ENCODE data around the gene RANBP10. TPM values are rescaled to one million over a fixed set of nuclear protein-coding genes. Genes with fewer than 3 reads are reported as not detected.
A peak's percentile ranks its signal among the peaks of the same experiment; 100 is the strongest.

Gene RANBP10
- total RNA-seq, 2 donors from 2014 or later: 28.0 to 31.0 TPM

GRCh38 chr16:67779256-67780014 lies 26.9 kb downstream of the RANBP10 start:
- H3K36me3 Mint-ChIP-seq: no peaks in the 10 kb centered on the region
- ATAC-seq (no peak), DNase-seq (ENCODE audit: low spot score) (no peak)
- no peak overlapping the region for H3K27ac Mint-ChIP-seq
- no peak overlapping the region for H3K4me3 Mint-ChIP-seq
- peaks cover 21 to 26% of the 10 kb centered on the region in 2 donors for H3K4me1 Mint-ChIP-seq (ENCODE audit: low read depth in 2 of 2)
- H3K9me3 Mint-ChIP-seq: no peaks in the 10 kb centered on the region
- H3K27me3 Mint-ChIP-seq: no peaks in the 10 kb centered on the region

GRCh38 chr16:67775273-67775672 lies 31.1 kb downstream of the RANBP10 start:
- H3K36me3 Mint-ChIP-seq: no peaks in the 10 kb centered on the region
- H3K9me3 Mint-ChIP-seq: no peaks in the 10 kb centered on the region
- H3K4me3 Mint-ChIP-seq: no peak overlapping the region
- H3K27ac Mint-ChIP-seq: no peak overlapping the region
- DNase-seq (ENCODE audit: low spot score) (no peak), ATAC-seq (no peak)
- no peaks in the 10 kb centered on the region for H3K27me3 Mint-ChIP-seq
- H3K4me1 Mint-ChIP-seq (ENCODE audit: low read depth in 2 of 2): peaks cover 8 to 14% of the 10 kb centered on the region in 2 donors

- peaks cover under 1 to 8% of the 10 kb centered on the region in 2 donors for H3K4me1 Mint-ChIP-seq (ENCODE audit: low read depth in 2 of 2)
- H3K4me3 Mint-ChIP-seq: no peak overlapping the region
- no peaks in the 10 kb centered on the region for H3K9me3 Mint-ChIP-seq
- DNase-seq (ENCODE audit: low spot score) (no peak), ATAC-seq (no peak)
- no peaks in the 10 kb centered on the region for H3K36me3 Mint-ChIP-seq
- H3K27me3 Mint-ChIP-seq: no peaks in the 10 kb centered on the region
- no peak overlapping the region for H3K27ac Mint-ChIP-seq
Measured at GRCh38 chr16:67774457-67774853, 31.9 kb downstream of the RANBP10 start.

GRCh38 chr16:67773569-67774456 lies 32.5 kb downstream of the RANBP10 start:
- DNase-seq (ENCODE audit: low spot score): no peak
- Mint-ChIP-seq H3K36me3 (no peaks in the 10 kb centered on the region), H3K9me3 (no peaks in the 10 kb centered on the region), H3K4me3 (no peak overlapping the region), H3K27ac (no peak overlapping the region), H3K27me3 (no peaks in the 10 kb centered on the region), H3K4me1 (ENCODE audit: low read depth in 2 of 2) (peaks cover 0 to 8% of the 10 kb centered on the region in 2 donors)
- no peak for ATAC-seq

- Mint-ChIP-seq H3K27me3 (no peaks in the 10 kb centered on the region), H3K27ac (no peak overlapping the region), H3K4me1 (ENCODE audit: low read depth in 2 of 2) (peaks cover 0 to 8% of the 10 kb centered on the region in 2 donors), H3K36me3 (no peaks in the 10 kb centered on the region), H3K9me3 (no peaks in the 10 kb centered on the region), H3K4me3 (no peak overlapping the region)
- ATAC-seq (no peak), DNase-seq (ENCODE audit: low spot score) (no peak)
Measured at GRCh38 chr16:67773099-67773498, 33.3 kb downstream of the RANBP10 start.

GRCh38 chr16:67770346-67770991 lies 35.9 kb downstream of the RANBP10 start:
- DNase-seq (ENCODE audit: low spot score) (peak; percentile 16), ATAC-seq (no peak)
- Mint-ChIP-seq H3K36me3 (no peaks in the 10 kb centered on the region), H3K4me1 (ENCODE audit: low read depth in 2 of 2) (peaks cover 0 to 8% of the 10 kb centered on the region in 2 donors), H3K9me3 (no peaks in the 10 kb centered on the region), H3K27me3 (no peaks in the 10 kb centered on the region), H3K27ac (no peak overlapping the region), H3K4me3 (no peak overlapping the region)

- Mint-ChIP-seq H3K36me3 (no peaks in the 10 kb centered on the region), H3K4me3 (no peak overlapping the region), H3K27ac (no peak overlapping the region), H3K27me3 (no peaks in the 10 kb centered on the region), H3K9me3 (no peaks in the 10 kb centered on the region), H3K4me1 (ENCODE audit: low read depth in 2 of 2) (peaks cover 1 to 4% of the 10 kb centered on the region in 2 donors)
- DNase-seq (ENCODE audit: low spot score) (no peak), ATAC-seq (no peak)
Measured at GRCh38 chr16:67767953-67768352, 38.4 kb downstream of the RANBP10 start.

- H3K27me3 Mint-ChIP-seq: no peaks in the 10 kb centered on the region
- ATAC-seq (no peak), DNase-seq (ENCODE audit: low spot score) (no peak)
- H3K4me3 Mint-ChIP-seq: no peak overlapping the region
- H3K9me3 Mint-ChIP-seq: no peaks in the 10 kb centered on the region
- H3K4me1 Mint-ChIP-seq (ENCODE audit: low read depth in 2 of 2): peaks cover 6% of the 10 kb centered on the region in 2 donors
- H3K36me3 Mint-ChIP-seq: no peaks in the 10 kb centered on the region
- H3K27ac Mint-ChIP-seq: no peak overlapping the region
Measured at GRCh38 chr16:67766291-67766690, 40.1 kb downstream of the RANBP10 start.

GRCh38 chr16:67764158-67764667 lies 42.1 kb downstream of the RANBP10 start:
- Mint-ChIP-seq H3K27ac (no peak overlapping the region), H3K4me3 (no peak overlapping the region)

GRCh38 chr16:67763066-67763465 lies 43.3 kb downstream of the RANBP10 start:
- Mint-ChIP-seq H3K27ac (no peak overlapping the region), H3K27me3 (no peaks in the 10 kb centered on the region)
- ATAC-seq: no peak

More at GRCh38 chr16:67764158-67764667, 42.1 kb downstream of the RANBP10 start:
- ATAC-seq: no peak
- no peak for DNase-seq (ENCODE audit: low spot score)
- Mint-ChIP-seq H3K36me3 (no peaks in the 10 kb centered on the region), H3K4me1 (ENCODE audit: low read depth in 2 of 2) (peaks cover 12 to 16% of the 10 kb centered on the region in 2 donors), H3K9me3 (no peaks in the 10 kb centered on the region), H3K27me3 (no peaks in the 10 kb centered on the region)

GRCh38 chr16:67762385-67762784 lies 44.0 kb downstream of the RANBP10 start:
- H3K9me3 Mint-ChIP-seq: no peaks in the 10 kb centered on the region
- H3K27ac Mint-ChIP-seq: no peak overlapping the region
- DNase-seq (ENCODE audit: low spot score) (no peak), ATAC-seq (no peak)
- H3K36me3 Mint-ChIP-seq: no peaks in the 10 kb centered on the region
- H3K4me3 Mint-ChIP-seq: no peak overlapping the region
- H3K4me1 Mint-ChIP-seq (ENCODE audit: low read depth in 2 of 2): peaks cover 12 to 20% of the 10 kb centered on the region in 2 donors
- H3K27me3 Mint-ChIP-seq: no peaks in the 10 kb centered on the region

More at GRCh38 chr16:67763066-67763465, 43.3 kb downstream of the RANBP10 start:
- Mint-ChIP-seq H3K4me1 (ENCODE audit: low read depth in 2 of 2) (peaks cover 12 to 20% of the 10 kb centered on the region in 2 donors), H3K9me3 (no peaks in the 10 kb centered on the region), H3K4me3 (no peak overlapping the region), H3K36me3 (no peaks in the 10 kb centered on the region)
- no peak for DNase-seq (ENCODE audit: low spot score)

GRCh38 chr16:67761924-67762323 lies 44.4 kb downstream of the RANBP10 start:
- H3K36me3 Mint-ChIP-seq: no peaks in the 10 kb centered on the region
- no peaks in the 10 kb centered on the region for H3K27me3 Mint-ChIP-seq
- H3K4me3 Mint-ChIP-seq: no peak overlapping the region
- H3K4me1 Mint-ChIP-seq (ENCODE audit: low read depth in 2 of 2): peaks cover 12 to 20% of the 10 kb centered on the region in 2 donors
- H3K27ac Mint-ChIP-seq: no peak overlapping the region
- ATAC-seq: no peak
- DNase-seq (ENCODE audit: low spot score): no peak
- no peaks in the 10 kb centered on the region for H3K9me3 Mint-ChIP-seq

- peaks cover 12 to 20% of the 10 kb centered on the region in 2 donors for H3K4me1 Mint-ChIP-seq (ENCODE audit: low read depth in 2 of 2)
- ATAC-seq (no peak), DNase-seq (ENCODE audit: low spot score) (peak; percentile 13)
- H3K36me3 Mint-ChIP-seq: no peaks in the 10 kb centered on the region
- H3K27me3 Mint-ChIP-seq: no peaks in the 10 kb centered on the region
- H3K9me3 Mint-ChIP-seq: no peaks in the 10 kb centered on the region
- no peak overlapping the region for H3K27ac Mint-ChIP-seq
- no peak overlapping the region for H3K4me3 Mint-ChIP-seq
Measured at GRCh38 chr16:67760956-67761230, 45.5 kb downstream of the RANBP10 start.
